Pons (tissue), 1 donor: ENCODE results near the gene SLC7A7.
"Not testable (repeated sequence)": the region's sequence is repeated elsewhere in the genome, so short reads cannot be mapped to it uniquely, and the experiment has no call there.

Experiments
- DNase-seq: peaks from one replicate; pipeline ENCODE4 v3.0.0-alpha.2; 2016; ENCODE audit warnings: low spot score

The SLC7A7 gene

DNA sequence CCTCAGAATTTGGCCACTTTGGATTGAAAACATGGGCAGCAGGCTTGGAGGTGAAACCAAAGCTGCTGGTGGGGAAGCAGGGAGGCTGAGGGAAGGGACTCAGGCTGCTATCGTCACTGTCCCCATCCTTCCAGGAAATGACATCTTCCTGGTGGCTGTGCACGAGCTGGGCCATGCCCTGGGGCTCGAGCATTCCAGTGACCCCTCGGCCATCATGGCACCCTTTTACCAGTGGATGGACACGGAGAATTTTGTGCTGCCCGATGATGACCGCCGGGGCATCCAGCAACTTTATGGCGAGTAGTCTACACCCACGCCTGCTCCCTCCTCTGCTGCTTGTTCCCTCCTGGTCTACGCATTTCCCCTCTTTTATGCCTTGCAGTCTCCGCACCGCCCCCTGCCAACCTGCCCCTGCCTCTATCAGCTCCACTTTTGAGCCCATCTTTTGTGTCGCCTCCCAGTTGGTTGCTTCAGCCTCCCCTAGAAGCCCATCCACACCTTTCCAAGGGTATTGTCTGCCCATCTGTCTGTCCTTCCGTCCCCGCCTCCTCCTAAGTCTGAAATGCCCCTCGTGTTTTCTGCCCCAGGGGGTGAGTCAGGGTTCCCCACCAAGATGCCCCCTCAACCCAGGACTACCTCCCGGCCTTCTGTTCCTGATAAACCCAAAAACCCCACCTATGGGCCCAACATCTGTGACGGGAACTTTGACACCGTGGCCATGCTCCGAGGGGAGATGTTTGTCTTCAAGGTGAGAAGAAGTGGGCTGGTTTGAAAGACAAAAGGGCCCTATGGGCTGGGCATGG, 28.1 kb upstream of the SLC7A7 start:
- no peak for DNase-seq

DNA sequence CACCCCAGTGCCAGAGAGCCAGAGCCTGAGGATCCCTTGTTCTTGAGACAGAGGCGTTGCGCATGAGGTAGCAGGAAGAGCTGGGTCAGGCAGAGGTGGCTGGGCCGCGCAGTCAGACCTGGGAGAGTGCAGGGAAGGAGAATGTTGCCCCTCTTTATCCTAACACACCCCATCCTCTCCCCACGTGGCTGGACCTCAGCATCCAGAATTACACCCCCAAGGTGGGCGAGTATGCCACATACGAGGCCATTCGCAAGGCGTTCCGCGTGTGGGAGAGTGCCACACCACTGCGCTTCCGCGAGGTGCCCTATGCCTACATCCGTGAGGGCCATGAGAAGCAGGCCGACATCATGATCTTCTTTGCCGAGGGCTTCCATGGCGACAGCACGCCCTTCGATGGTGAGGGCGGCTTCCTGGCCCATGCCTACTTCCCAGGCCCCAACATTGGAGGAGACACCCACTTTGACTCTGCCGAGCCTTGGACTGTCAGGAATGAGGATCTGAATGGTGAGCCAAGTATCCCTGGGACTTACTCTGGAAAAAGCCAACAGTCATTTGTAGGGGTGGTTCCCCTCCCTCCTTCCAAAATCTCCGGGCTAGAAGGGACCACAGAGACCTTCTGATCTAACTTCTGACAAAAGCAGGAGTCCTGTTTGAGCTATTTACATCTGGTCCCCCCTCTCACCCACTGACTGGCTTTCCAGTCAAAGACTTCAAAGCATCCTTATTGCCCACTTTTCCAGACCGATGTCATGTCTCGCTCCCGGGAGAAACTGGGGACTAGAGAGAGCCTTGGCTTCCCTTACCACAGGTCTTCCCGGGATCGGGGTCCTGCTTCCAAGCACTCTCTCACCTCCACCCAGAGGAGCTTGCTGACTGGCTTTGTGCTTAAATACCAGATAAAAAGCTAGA, 27.2 kb upstream of the SLC7A7 start:
- no peak for DNase-seq

DNA sequence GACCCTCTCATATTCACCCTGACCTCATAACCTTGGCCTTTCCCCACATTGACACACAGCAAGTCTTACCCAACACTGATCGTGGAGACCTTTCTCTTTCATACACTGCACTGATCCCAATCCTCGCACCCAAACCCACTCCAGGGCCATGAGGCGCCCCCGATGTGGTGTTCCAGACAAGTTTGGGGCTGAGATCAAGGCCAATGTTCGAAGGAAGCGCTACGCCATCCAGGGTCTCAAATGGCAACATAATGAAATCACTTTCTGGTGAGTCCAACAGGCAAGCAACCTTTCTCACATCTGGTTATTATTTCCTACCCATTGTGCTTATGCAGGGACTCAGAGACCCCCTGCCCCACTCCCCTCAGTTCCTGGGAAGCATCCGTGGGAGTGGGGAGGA, 26.5 kb upstream of the SLC7A7 start:
- DNase-seq = no peak

DNA sequence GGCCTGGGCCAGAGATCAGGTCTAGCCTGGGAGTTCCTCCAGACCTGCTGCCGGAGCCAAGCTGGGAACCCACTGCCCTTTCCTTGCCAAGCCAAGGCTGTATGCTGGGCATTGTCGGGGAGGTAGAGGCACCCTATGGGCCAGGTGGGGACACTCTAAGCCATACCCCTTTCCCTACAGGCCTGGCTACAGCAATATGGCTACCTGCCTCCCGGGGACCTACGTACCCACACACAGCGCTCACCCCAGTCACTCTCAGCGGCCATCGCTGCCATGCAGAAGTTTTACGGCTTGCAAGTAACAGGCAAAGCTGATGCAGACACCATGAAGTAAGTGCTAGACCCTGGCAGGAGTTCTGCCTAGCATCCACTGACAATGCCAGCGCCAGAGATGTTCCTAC, 26.1 kb upstream of the SLC7A7 start:
- no peak for DNase-seq

DNA sequence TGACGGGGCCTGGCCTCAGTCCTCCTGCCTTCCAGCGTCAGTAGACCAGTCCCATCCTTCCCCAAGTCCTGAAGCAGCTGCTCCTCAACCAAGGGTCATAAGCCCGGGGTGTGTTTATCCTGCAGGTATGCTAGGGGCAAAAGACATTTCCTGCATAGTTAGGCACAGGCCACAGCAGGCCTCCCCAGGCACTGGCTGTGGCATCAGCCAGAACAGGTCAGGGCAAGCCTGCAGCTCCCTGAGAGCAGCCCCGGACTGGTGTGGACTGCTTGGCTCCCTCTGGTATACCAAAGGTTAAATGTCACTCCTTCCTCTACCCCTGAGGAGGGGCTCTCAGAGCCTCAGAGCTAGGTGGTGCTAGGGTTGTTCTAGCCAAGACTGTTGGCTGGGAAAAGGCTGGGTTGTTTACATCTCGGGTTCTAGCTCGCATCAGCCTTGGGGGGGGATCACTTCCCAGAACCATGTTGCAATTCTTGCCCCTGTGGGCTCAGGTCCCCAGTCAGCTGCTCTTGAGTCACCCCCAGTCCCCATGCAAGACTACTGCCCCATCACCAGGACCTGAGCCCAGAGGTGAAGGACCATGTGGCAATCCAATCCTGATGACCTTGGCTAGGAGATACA, 24.0 kb upstream of the SLC7A7 start:
- no peak for DNase-seq

DNA sequence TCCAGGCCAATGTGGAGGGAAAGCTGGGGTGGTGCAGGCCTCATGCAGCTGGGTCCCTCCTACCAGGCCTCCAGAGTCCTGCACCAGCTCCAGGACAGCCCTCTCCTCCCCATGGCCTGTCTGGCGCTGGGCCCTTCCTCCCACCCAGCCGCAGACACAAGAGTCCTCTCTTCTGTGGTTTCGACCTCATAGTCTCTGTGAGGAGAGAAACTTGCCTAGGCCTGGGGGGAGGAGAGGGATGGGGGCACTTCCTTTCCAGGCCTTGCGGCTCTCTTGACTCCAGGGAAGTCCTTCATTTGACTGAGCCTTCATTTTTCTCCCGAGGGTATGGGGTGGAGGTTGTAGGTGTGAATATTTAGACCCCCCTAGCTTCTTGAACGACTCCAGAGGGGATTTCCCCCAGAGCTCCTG, 23.4 kb upstream of the SLC7A7 start:
- no peak for DNase-seq

DNA sequence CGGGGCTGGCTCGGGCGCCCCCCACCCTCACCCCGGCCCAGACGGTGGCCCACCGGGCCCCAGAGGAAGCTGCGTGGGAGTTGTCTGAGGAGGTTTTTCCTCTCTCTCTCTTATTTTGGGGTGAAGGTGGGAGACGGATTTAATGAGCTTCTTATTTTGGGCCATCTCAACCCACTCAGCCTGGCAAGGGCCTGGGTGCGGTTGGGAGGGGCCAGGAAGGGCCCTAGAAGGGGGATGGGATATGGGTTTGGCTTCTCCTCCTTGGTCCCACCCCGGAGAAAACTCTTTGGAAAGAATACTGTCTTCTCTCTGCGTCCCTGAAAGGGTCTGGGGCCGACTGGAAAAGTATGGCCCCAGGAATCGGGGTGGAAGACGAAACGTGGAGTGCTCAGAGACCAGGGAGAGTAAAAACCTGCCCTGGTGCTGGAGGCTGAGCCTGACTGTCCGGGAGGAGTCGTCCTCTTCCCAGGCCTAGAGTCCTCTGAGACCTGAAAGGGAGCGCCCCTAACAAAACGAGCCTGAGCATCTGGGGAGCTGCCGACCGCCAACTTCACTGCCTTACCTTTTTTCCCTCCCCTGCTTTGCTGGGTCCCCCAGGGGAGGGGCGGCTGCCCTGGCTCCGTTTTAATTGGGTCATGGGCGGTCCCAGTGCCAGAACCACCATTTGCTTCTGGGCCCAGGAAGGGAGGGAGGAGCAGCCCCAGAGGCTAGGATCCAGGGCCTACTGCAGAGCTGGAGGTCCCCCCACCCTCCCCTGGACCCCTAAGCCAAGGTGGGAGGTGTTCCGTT, 22.7 kb upstream of the SLC7A7 start:
- DNase-seq = no peak

DNA sequence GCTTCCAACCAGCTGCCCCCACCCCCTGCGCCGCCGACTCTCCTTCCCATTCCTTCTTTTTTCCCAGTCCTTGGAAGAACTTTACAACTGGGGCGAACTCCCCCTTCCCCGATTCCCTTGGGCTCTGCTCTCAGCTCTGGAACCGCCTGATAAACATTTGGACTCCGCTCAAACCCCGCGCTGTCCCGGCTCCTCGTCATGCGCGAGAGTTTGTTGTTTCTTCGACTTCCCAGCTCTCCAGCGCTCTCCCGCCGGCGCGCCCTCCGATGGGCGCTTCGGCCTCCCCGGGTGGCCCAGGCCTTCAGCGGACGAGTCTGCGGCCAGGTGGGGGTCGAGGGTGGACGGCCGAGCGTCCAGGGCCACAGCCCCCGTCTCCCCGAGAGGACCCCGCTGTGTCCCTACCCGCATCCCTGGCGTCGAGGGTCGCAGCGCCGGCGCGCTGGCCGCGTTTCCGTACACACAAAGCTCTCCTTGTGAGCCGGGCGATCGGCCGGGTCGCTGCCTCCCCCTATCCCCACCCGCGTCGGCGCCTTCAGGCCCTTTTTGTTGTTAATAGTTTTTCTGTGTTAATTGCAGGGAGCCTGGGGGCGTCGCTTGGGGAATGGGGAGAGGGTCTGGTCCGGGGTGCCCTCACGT, 22.0 kb upstream of the SLC7A7 start:
- no peak for DNase-seq

DNA sequence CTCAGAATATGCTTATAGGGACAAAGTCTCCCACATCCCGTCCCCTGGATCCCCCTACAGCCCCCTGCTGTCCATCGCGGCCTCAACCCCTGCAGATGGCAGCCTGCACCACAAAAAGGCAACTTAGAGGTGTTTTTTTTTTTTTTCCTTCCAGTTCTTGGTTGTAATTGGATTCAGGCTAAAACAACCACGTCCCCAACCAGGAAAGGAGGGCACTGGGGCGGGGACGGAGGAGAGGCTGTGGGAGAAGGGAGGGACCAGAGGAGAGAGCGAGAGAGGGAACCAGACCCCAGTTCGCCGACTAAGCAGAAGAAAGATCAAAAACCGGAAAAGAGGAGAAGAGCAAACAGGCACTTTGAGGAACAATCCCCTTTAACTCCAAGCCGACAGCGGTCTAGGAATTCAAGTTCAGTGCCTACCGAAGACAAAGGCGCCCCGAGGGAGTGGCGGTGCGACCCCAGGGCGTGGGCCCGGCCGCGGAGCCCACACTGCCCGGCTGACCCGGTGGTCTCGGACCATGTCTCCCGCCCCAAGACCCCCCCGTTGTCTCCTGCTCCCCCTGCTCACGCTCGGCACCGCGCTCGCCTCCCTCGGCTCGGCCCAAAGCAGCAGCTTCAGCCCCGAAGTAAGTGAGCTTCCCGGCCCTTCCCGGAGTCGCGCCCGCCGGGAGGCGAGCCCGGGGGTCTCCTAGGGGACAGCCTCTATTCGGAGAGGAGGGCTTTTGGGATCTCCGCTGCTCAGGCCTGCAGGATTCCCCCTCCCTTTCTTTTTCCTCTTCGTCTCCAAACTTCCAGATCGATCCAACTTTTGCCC, 21.3 kb upstream of the SLC7A7 start, which contains the start of gene MMP14:
MMP14 (plus strand) TSS at position 285 of the 813 bp plus-strand sequence; CDS start at position 518, 233 bp downstream.
- DNase-seq = no peak

DNA sequence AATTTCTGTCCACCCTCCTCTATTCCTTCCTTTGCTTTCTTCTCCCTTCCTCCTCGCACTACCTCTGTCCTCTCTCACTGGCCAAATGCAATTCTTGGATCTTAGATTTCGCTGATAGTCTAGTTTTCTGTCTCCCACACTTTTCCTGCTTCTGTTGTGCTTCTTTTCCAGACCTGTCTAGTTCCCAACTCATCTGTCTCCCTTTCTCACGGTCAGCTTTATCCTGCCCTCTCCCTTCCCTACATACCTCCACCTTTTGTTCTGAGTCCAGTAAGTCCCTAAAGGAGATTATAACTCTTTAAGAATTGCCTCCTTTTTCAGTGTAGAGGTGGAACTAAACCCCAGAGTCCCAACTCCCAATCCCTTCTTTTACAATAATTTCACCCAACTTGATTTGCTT, 20.3 kb upstream of the SLC7A7 start:
- no peak for DNase-seq

DNA sequence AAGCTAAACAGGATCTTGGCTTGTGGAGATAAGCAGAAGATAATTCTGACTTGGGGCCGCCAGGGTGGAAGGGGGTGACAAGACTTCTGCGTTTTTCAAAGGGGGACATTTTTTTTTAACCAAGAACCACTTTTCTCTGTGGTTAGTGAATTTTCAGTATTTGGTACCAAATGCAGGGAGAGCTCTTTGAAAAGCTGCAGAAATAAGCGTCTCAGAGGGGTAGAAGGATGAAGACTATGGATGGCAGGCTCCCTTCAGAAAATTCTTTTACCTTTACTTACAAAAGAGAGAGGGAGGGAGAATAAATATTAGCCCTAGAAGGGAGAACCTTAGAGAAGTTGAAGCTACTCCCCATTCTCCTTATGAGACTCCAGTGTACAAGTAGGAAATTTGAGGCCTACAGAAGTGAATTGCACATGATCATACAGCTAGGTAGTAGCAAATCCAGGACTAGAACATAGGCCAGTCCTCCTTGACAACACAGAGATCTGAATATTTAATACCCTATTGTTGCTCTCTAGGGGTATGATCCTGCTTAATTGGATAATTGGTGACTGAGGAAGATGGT, 15.3 kb upstream of the SLC7A7 start:
- no peak for DNase-seq

DNA sequence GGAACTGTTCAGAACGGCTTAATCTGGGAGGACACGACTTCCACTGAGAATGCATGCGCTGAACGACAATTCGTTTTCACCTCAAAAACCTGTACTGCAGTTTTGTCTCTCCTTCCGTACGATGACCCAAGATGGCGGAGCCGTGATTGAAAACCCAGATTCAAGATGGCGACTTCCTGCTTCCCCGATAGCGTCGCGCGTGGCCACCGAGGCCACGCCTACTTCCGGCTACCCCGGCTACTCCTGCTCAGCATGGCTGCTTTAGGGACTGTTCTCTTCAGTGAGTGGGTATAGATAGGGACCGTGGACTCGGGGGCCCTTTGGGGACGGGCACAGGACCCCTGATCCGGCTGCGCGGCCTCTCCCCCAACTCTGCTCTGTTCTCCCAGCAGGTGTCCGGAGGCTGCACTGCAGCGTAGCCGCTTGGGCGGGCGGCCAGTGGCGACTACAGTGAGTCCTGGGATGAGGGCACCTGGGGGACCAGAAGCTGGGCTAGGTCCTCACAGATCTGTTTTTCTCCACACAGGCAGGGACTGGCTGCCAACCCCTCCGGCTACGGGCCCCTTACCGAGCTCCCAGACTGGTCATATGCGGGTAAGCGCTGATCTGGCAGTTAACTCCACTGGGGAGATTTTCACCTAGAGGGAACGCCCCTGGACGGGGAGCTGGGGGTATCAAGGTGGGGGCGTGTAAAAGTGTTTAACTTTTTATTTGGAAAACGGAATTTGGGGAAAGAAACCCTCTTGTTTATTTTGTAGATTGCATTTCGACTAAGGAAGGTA, 14.6 kb upstream of the SLC7A7 start, which contains the start of gene MRPL52:
MRPL52 (plus strand) TSS at position 227 of the 782 bp plus-strand sequence; CDS start at position 253, 26 bp downstream.
- DNase-seq = peak; percentile 94

DNA sequence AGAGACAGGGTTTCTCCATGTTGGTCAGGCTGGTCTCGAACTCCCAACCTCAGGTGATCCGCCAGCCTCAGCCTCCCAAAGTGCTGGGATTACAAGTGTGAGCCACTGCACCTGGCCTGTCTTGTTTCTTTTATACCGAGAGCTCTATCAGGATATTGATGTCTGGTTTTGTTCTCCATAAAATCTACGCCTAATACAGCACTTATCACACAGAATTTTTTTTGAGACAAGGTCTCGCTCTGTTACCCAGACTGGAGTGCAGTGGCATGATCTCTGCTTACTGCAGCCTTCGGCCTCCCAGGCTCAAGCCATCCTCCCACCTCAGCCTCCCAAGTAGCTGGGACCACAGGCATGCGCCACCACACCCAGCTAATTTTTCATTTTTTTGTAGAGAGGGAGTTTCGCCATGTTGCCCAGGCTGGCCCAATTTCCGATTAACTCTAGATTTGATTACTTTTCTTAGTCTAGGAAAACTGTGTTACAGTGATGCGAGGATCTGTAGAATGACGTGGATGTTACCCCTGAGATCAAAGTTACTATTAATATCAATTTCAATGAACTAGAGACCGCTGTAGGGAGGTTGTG, 13.9 kb upstream of the SLC7A7 start:
- DNase-seq = not testable (repeated sequence)

DNA sequence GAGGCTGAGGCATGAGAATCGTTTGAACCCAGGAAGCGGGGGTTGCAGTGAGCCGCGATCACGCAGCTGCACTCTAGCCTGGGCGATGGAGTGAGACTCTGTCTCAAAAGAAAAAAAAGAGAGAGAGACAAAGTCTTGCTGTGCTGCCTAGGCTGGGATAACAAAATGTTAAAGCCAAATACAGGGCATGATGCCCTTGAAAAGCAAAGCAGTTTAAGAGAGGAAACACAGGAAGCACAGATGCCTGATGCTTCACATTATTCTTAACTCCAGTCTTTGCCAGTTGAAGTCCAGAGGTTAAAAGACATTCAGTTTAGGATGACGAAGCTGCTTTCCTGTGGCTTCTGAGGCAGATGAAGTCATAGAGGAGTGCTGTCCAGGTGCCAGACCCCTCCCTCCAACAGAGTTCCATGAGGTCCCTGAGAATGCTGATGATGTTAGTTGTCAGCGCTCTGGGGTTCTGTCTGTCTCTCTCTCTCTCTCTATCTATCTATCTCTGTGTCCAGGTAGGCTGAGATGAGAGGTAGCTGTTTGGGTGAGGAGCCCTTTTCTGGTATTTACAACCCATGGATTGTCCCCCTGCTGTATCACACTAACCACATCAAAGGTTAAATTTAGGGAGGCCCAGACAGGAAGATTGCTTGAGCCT, 9.6 kb upstream of the SLC7A7 start:
- DNase-seq = no peak

DNA sequence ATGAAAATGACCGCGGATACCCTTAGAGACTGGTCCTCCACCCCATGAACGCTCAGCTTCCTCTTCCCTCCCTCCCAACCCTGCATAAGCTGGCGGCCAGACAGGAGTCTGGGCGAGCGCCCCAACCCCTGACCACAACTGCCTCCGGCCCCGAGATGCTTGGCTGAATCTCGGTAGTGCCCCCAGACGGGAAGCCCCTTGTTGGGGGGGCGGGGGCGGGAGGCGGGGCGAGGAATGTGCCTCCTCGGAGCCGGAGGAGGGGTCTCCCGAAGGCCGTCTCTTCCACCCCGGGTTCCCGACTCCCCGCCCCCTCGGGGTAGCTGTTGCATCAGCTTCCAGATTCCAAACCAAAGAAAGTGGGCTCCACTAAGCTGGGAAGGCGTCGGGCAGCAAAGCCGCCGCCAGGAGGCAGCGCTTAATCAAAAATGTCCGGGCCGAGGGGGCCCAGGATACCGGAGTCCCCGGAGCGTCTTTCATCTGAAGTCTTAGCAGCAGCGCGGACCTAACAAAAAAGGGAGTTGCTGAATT, 7.4 kb upstream of the SLC7A7 start:
- DNase-seq = peak; percentile 75

DNA sequence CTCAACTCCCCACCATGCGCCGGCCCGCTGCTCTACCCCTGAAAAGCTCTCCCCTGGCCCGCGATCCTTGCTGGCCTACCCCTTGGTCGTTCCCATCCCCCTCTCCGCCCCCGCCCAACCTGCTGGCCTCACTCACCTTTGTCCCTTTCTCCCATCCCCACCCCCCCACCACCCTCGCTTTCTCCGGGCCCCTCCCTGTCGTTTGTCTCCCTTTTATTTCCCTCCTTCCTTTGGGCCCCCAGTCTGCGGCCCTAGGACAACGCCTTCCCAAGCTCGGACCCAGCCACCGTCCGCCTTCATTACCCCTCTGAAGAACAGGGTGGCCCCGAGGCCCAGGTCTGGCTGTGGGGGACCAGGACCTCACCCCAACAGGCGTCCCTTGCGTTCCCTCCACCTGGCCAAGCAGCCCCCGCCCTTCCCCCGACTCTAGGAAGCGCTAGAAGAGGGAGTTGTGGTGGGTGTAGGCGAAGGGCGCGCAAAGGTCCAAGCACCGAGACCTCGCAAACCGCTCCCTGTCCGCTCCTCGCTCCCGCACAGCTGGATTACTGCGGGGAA, 6.9 kb upstream of the SLC7A7 start:
- DNase-seq = no peak

DNA sequence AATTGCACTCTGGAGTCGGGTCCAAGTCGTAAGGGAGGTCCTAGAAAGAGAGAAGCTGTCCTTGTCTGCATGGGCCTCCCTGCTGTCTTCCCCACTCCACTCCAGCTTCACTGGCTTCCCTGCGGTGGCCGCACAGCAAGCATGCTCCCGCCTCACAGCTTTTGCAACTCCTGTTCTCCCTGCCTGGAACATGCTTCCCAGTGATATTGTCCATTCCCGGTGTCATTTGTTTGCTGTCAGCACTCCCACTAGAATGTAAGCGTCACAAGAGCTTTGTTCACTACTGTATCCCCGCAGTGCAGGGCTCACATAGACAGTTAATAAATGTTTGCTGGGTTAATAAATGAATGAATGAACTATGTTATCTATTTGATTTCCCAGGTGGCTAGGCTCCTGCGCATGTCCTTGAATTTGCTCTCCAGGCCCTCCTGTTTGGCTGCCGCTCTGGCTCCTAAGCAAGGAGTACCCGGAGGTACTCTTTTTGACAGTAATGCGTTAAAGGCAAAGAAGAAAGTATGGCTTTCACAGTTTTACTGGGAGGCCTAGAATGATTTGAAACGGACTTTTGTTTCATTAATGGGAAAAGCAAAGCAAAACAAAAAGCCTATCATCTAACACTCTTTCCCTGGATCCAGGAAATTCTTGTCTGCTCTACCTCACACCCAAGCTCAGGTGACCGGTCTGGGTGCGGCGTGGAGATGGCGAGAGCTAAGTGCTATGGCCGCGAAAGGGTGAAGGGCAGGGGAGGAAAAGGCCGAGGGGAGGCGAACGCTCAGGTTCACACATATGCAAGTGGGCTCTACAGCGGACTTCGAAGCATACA, 6.2 kb upstream of the SLC7A7 start:
- no peak for DNase-seq
